Motor neuron (in vitro differentiated cells): ENCODE results near the gene CRTC2. TPM values are rescaled to one million over a fixed set of nuclear protein-coding genes. Genes with fewer than 3 reads are reported as not detected.
A peak's percentile ranks its signal among the peaks of the same experiment; 100 is the strongest.

ENCODE experiments used
- ATAC-seq, 8 experiments: fragments of 200-7000 bp; cut with Tn5 transposase; replicated peaks in 6 of 8; 2 replicates each; pipeline ENCODE4 v1.8.0; 2021; ENCODE audit warnings: mild to moderate bottlenecking in 8 of 8, moderate library complexity in 8 of 8
- H3K27ac ChIP-seq, 2 donors: fragments of 250-450 bp; sonication (Bioruptor Pico); 2 replicates each; pipeline ENCODE4 v1.9.0; 2021; ENCODE audit warnings: antibody characterized with exemption in 2 of 2, mild to moderate bottlenecking in 2 of 2, moderate library complexity in 1 of 2
- H3K4me1 ChIP-seq, 2 donors: fragments of 250-450 bp; sonication (Bioruptor Pico); replicated peaks in 1 of 2; 2 replicates each; pipeline ENCODE4 v1.6.1; 2021; ENCODE audit warnings: antibody characterized with exemption in 2 of 2, mild to moderate bottlenecking in 2 of 2, moderate library complexity in 1 of 2
- H3K4me3 ChIP-seq, 5 donors: fragments of 250-450 bp; sonication (Bioruptor Pico); 2 replicates each; pipeline ENCODE4 v1.9.0; 2021; ENCODE audit warnings: antibody characterized with exemption in 5 of 5, mild to moderate bottlenecking in 5 of 5, moderate library complexity in 4 of 5
- WGBS, 10 experiments: fragments of 450-650 bp; shearing (Covaris generic); methylation state at CpG; one replicate each; pipeline ENCODE4 v1.0.0; 2022; 5-methylcytosine and 5-hydroxymethylcytosine counted together
- in situ Hi-C, 9 experiments: fragments of 400-800 bp; cut with MboI; loops; one replicate each; pipeline ENCODE4 v1.15.0; 2021; ENCODE audit warnings: low sequenced_read_pairs in 9 of 9, low pct_unique_long_range_greater_than_20kb in 2 of 9; ENCODE audit not compliant: unreplicated experiment in 9 of 9
- total RNA-seq, 8 experiments: library from RNA; unstranded; fragments of 300-600 nt; gene quantifications; 2 replicates each; pipeline versions ENCODE4 v1.2.3 to v1.2.4, GENCODE V29; 2022

CRTC2 gene
- total RNA-seq, 8 experiments from 2014 or later, result 7.1 to 15.3 (median 13.0) TPM

- ATAC-seq, result no peak
- peaks cover 7 to 9% of the 10 kb centered on the region in 2 donors for H3K4me1 ChIP-seq
- H3K4me3 ChIP-seq, result peak overlapping the region in 4 of 5 donors; percentile 71 to 94 (median 89)
- in situ Hi-C loops, result loop anchor here in 2 of 9 experiments (25.0 kb wide), 1 partner anchor 132 kb away; no protein-coding TSS in a partner anchor
- no peak overlapping the region for H3K27ac ChIP-seq
- 18 to 100% (median 80%) methylated on average over 1 to 3 of the region's 3 CpGs; no CpG with 5 or more reads in 3 of the 10 experiments for WGBS, 10 experiments
Observed at GRCh38 chr1:153944827-153945117, 13.6 kb downstream of the CRTC2 start.

- in situ Hi-C loops, result loop anchor here in 2 of 9 experiments (25.0 kb wide), 1 partner anchor 132 kb away; no protein-coding TSS in a partner anchor
- WGBS, 10 experiments, result 20 to 100% (median 60%) methylated on average over 1 to 4 of the region's 15 CpGs; no CpG with 5 or more reads in 5 of the 10 experiments
- Histone ChIP-seq H3K27ac (no peak overlapping the region), H3K4me1 (peaks cover 7 to 9% of the 10 kb centered on the region in 2 donors), H3K4me3 (peak overlapping the region in 1 of 5 donors; percentile 91)
- no peak for ATAC-seq
Observed at GRCh38 chr1:153944005-153944826, 14.2 kb downstream of the CRTC2 start.

- no peak overlapping the region for H3K4me3 ChIP-seq
- no peak overlapping the region for H3K27ac ChIP-seq
- ATAC-seq, result no peak
- in situ Hi-C loops, result loop anchor here in 2 of 9 experiments (25.0 kb wide), 1 partner anchor 131 kb away; no protein-coding TSS in a partner anchor
- WGBS, 10 experiments, result 89 to 100% (median 97%) methylated on average over 1 to 10 of the region's 11 CpGs; no CpG with 5 or more reads in 3 of the 10 experiments
- peaks cover 7 to 9% of the 10 kb centered on the region in 2 donors for H3K4me1 ChIP-seq
Observed at GRCh38 chr1:153942766-153943549, 15.5 kb downstream of the CRTC2 start.

- 0 to 100% (median 93%) methylated on average over 1 to 11 of the region's 34 CpGs; no CpG with 5 or more reads in 4 of the 10 experiments for WGBS, 10 experiments
- no peak for ATAC-seq
- in situ Hi-C loops, result loop anchor here in 2 of 9 experiments (25.0 kb wide), 1 partner anchor 130 kb away; no protein-coding TSS in a partner anchor
- Histone ChIP-seq H3K4me3 (no peak overlapping the region), H3K27ac (no peak overlapping the region), H3K4me1 (peaks cover 7 to 9% of the 10 kb centered on the region in 2 donors)
Observed at GRCh38 chr1:153941826-153942725, 16.3 kb downstream of the CRTC2 start.

- in situ Hi-C loops, result loop anchor here in 2 of 9 experiments (25.0 kb wide), 1 partner anchor 128 kb away; no protein-coding TSS in a partner anchor
- 100% methylated on average over 2 of the region's 8 CpGs; no CpG with 5 or more reads in 9 of the 10 experiments for WGBS, 10 experiments
- Histone ChIP-seq H3K4me3 (no peak overlapping the region), H3K4me1 (peaks cover 6 to 7% of the 10 kb centered on the region in 2 donors), H3K27ac (no peak overlapping the region)
- no peak for ATAC-seq
Observed at GRCh38 chr1:153940756-153941155, 17.7 kb downstream of the CRTC2 start.

- ATAC-seq, result peak in 1 of 8 experiments; percentile 25
- 60 to 100% (median 97%) methylated on average over 1 to 12 of the region's 12 CpGs; no CpG with 5 or more reads in 5 of the 10 experiments for WGBS, 10 experiments
- H3K27ac ChIP-seq, result no peak overlapping the region
- no peak overlapping the region for H3K4me3 ChIP-seq
- no peaks in the 10 kb centered on the region for H3K4me1 ChIP-seq
- in situ Hi-C loops, result loop anchor here in 2 of 9 experiments (25.0 kb wide), 1 partner anchor 127 kb away; no protein-coding TSS in a partner anchor
Observed at GRCh38 chr1:153939476-153939875, 18.9 kb downstream of the CRTC2 start.

- Histone ChIP-seq H3K27ac (no peak overlapping the region), H3K4me1 (no peaks in the 10 kb centered on the region), H3K4me3 (no peak overlapping the region)
- ATAC-seq, result no peak
- in situ Hi-C loops, result loop anchor here in 2 of 9 experiments (25.0 kb wide), 1 partner anchor 127 kb away; no protein-coding TSS in a partner anchor
- 65 to 100% (median 91%) methylated on average over 1 to 3 of the region's 3 CpGs; no CpG with 5 or more reads in 4 of the 10 experiments for whole genome bisulfite sequencing, 10 experiments
Observed at GRCh38 chr1:153938996-153939395, 19.4 kb downstream of the CRTC2 start.

GRCh38 chr1:153937331-153937730 is 21.1 kb downstream of the CRTC2 start:
- in situ Hi-C loops, result loop anchor here in 2 of 9 experiments (25.0 kb wide), 1 partner anchor 125 kb away; no protein-coding TSS in a partner anchor
- Histone ChIP-seq H3K27ac (no peak overlapping the region), H3K4me1 (no peaks in the 10 kb centered on the region), H3K4me3 (no peak overlapping the region)
- 90 to 100% (median 96%) methylated on average over 1 to 10 of the region's 10 CpGs; no CpG with 5 or more reads in 3 of the 10 experiments for WGBS, 10 experiments
- no peak for ATAC-seq

- in situ Hi-C loops, result loop anchor here in 2 of 9 experiments (25.0 kb wide), 1 partner anchor 124 kb away; no protein-coding TSS in a partner anchor
- no peak for ATAC-seq
- Histone ChIP-seq H3K4me3 (no peak overlapping the region), H3K27ac (no peak overlapping the region), H3K4me1 (no peaks in the 10 kb centered on the region)
- WGBS, 10 experiments, result 90 to 100% (median 97%) methylated on average over 1 to 11 of the region's 12 CpGs; no CpG with 5 or more reads in 4 of the 10 experiments
Observed at GRCh38 chr1:153936011-153936802, 22.2 kb downstream of the CRTC2 start.

- ATAC-seq, result no peak
- Histone ChIP-seq H3K27ac (no peak overlapping the region), H3K4me1 (no peaks in the 10 kb centered on the region), H3K4me3 (no peak overlapping the region)
- in situ Hi-C loops, result loop anchor here in 2 of 9 experiments (25.0 kb wide), 1 partner anchor 122 kb away; no protein-coding TSS in a partner anchor
- WGBS, 10 experiments, result 92 to 100% (median 98%) methylated on average over 1 to 9 of the region's 9 CpGs; no CpG with 5 or more reads in 4 of the 10 experiments
Observed at GRCh38 chr1:153934746-153935145, 23.7 kb downstream of the CRTC2 start.

- no peak overlapping the region for H3K27ac ChIP-seq
- in situ Hi-C loops, result loop anchor here in 2 of 9 experiments (25.0 kb wide), 1 partner anchor 122 kb away; no protein-coding TSS in a partner anchor
- WGBS, 10 experiments, result 82 to 97% (median 92%) methylated on average over 2 to 9 of the region's 11 CpGs; no CpG with 5 or more reads in 6 of the 10 experiments
- no peak overlapping the region for H3K4me3 ChIP-seq
- H3K4me1 ChIP-seq, result no peaks in the 10 kb centered on the region
- no peak for ATAC-seq
Observed at GRCh38 chr1:153933955-153934354, 24.5 kb downstream of the CRTC2 start.
